Frontal cortex (tissue), 4 donors: ENCODE data around the gene COL6A3. TPM values are rescaled to one million over a fixed set of nuclear protein-coding genes. Genes with fewer than 3 reads are reported as not detected.
A peak's percentile ranks its signal among the peaks of the same experiment; 100 is the strongest.
"Not testable (repeated sequence)": the region's sequence is repeated elsewhere in the genome, so short reads cannot be mapped to it uniquely, and the experiment has no call there.

Experiments used
- DNase-seq, 2 donors: peaks; one replicate each; pipeline ENCODE4 v3.0.0; 2012; ENCODE audit warnings: low spot score in 2 of 2
- FAIRE-seq: peaks from 2 replicates; lab custom pipeline; 2012; peaks lifted over from hg19 to GRCh38; lab: Jason Lieb, UNC
- total RNA-seq: library from RNA; depleted of rRNA; stranded (reverse); fragments of >200 nt; gene quantifications from one replicate; pipeline ENCODE4 v1.2.3, GENCODE V29; 2014
- donor health status: control.
- donor health status: control.
- donor health status: control.

The COL6A3 gene
- total RNA-seq, 1 donor from 2014 or later, result 12.2 TPM

DNA sequence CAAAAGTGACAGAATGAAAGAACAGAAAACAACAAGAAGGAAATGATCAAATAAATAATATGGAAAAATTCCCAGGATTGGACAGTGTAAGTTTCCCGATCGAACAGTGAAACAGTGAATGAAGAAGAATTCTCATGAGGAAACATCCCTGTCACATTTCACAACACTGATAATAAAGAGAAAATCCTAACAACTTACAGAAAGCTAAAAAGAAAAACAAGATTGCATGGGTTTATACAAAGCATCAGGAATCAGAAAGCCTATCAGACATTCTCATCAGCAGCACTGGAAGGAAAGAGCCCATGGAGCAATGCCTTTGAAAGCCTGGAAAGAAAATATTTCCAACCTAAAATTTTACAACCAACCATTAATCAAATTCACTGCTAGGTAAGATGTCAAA is 9.9 kb upstream of the COL6A3 start:
- FAIRE-seq (no peak), DNase-seq (no peak)

DNA sequence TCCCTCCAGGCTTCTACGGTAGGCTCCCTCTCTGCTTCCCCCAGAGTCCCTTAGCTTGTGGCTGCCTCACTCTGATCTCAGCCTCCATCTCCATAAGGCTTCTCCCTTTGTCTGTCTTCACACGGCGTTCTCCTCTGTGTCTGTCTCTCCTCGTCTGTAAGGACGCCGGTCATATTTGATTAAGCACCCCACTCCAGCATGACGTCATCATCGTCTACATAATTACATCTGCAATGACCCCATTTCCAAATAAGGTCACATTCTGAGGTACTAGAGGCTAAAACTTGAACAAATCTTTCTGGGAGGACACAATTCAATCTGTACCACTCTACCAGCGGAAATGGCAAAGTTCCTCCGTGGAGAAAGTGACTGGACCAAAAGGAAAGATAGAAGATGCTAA is 8.3 kb upstream of the COL6A3 start:
- FAIRE-seq, result no peak

DNA sequence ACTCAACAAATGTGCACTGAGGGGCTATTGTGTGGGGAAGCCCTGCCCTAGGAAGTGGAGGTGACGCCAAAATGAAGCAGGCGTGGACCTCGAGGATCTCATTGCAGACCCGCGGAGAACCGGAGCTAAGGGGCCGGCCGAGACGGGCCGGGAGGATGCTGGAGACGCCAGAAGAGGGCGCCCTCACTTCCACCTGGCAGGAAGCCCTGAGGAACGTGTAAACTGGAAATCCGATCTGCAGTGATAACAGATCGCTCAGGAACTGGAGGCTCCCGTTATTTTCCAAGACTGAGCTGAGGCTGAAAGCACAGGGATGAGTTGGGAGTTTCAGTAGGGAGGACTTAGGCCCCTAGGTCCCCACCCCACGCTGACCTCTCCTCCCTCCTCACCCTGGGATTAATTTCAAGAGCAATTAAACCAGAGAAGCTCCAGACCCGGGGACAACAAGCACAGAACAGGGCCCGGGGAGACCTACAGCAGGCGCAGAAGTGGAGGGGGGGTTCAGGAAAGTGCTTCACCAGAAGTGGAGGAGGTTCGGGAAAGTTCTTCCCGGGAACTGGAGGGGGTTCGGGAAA is 7.7 kb upstream of the COL6A3 start:
- FAIRE-seq, result no peak
- peak in 1 of 2 donors; percentile 40 for DNase-seq

More for the DNA sequence above, 8.3 kb upstream of the COL6A3 start:
- no peak for DNase-seq

DNA sequence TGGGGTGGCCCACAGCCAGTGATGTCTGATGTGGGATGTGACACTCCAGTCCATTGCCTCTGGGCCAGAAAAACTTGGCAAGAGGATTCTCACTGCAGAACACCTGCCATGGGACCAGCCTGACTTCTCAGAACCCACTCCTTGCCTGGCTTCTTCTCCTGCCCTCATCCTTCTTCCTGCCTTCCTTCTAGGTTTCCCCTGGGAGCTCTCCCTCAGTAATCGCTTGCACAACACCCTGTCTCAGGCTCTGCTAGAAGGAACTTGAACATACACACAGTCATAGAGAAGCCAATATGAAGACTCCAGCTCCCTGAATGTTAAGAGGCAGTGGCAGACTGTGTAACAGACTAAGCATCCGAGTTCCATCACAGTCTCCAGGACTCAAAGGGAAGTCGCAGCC is 4.3 kb upstream of the COL6A3 start:
- FAIRE-seq (no peak), DNase-seq (no peak)

DNA sequence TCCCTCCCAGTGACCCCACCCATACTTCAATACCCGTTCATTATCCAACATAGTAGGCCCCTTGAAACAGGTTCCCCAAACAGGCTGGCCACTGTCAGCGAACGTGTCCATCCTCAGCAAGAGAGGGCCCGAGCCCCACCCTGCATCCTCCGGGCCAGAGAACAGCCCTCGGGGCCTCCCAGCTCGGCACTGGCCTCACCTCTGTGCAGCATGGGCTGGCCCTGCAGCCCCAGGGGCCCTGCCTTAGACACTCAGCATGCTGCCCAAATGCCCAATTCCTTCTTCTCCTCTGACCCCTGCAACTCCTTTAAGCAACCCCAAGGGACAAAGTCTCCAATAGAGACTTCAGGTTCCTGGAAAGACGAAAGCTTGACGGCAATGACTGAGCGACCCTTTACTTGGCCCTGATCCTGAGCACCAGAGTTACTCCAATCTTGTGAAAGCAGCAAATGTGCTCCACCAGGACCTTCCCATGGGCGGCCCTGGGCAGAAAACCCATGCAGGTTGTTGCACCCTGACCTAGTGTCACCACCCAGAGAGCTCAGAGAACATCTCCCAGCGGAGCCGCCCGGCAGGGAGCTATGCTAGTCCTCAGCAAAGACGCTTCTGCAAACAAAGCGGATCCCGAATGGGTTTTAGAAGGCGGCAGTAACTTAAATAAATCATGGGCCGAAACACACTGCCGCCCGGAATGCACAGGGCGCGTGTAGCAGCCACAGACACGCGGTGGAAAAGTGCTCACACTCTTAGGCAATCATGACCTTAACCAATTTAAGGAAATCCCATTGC is 782 bp downstream of the COL6A3 start:
- no peak for FAIRE-seq
- DNase-seq, result no peak

DNA sequence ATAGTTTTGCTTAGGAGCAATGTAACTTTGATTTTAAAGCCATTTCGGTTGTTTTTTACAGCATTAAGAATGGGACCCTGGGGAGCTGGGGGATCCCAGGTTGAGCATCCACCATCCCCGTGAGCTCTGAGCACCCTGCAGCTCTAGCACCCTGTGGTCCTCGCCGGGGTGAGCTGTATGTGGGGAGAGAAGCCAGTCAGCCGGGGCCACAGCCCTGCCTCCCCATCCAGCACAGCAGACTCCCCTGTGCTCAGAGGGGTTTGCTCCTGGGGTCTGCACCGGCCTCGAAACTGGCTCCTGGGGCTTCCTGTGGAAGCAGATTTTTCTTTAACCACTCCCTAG is 1.3 kb downstream of the COL6A3 start:
- no peak for FAIRE-seq
- DNase-seq, result no peak

DNA sequence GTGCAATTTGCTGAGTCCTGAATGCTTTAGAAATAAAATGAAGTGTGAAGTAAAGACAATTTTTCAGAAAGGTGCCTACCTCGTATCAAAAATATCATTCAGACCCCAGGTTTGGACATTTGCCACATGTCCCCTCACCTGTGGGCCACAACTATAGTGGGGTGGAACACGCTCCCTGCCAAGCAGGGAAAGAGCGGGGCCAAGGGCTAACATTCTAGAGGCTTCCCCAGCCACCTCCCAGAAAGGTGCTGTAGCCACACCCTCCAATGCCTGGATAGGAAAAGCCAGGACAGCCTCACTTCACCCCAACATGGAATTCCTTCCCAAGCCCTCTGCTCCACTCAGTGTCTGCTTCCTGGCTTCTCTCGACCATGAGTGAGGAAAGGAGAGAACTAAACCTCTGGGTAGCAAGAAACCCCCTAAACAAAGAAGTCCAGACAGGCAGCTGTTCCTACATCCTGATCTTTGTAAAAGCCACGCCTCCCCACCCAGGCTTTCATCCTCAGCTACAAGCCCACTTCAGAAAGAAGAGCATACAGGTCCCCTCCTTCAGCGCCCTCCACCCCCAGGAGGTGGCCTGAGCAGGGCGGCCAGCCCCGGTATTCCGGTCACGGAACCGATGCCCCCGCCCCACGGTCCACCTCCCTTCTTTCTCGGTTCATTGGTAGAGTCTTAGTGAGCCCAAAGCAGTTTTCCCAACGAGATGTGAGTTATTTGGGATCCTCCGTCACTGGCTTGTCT is 2.1 kb downstream of the COL6A3 start:
- DNase-seq, result no peak
- no peak for FAIRE-seq

DNA sequence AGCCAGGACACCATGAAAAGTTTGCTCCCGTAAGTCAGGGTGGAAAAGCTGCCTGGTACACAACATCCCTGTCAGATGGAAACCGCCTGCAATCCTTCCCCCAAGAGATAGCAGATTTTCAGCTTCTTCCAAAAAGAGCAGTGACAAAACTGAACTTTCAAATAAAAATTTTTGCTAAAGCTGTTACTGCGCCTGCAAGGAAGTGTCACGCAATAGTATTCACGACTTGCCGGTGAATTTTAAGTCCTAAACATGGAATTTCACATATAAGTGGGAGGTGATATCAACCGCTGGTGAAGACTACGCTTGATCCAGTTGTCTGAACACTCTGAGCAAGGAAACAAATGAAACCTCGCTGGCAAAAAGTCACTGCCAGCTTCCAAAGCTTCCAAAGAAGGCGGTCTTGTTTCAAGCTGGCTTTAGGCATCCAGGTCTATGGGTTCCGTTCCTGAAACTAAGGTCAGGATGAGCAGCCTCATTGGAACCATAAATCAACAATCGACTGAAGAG is 2.8 kb downstream of the COL6A3 start:
- FAIRE-seq (no peak), DNase-seq (no peak)

DNA sequence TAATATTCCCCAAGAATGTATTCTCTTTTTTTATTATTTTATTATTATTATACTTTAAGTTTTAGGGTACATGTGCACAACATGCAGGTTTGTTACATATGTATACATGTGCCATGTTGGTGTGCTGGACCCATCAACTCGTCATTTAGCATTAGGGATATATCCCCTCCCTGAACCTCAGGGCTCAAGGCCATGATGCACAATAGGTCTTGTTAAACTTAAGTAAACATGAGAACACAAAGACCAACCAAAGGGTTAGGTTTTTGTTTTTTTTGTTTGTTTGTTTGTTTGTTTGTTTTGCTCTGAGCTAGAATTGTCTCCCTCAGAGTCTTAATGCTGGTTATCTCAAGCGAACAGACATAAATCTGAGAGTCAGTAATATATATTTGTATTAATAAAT is 4.7 kb downstream of the COL6A3 start:
- not testable (repeated sequence) for FAIRE-seq, DNase-seq

DNA sequence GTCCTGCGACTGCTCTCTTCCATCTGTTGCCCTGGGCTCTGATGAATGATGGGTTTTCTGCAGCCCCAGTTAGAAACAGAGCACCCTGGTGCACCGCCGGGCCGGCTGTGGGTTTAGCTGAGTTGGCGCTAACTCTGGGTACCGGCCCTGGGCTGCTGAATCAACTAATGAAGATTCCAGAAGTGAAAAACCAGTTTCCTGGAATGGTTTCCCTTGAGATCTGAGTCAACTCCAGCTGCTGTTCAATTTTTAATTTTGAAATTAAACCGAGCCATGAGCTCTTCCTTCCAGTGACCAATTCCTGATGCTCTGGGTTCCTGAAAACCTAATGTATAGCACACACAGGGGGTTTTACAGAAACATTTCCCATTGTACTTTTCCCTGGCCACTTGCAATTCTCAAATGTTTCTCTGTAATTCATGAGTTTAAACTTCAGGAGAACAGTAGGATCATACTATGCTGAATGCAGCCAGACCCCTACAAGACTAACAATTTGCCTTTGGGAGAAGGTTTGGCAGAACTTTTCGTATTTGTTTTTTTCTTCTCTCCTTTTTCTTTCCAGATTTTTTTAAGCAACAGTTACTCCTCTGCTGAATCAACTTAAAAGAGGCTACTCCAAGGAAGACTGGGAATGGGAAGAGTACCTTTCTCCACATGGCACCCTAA is 5.5 kb downstream of the COL6A3 start:
- FAIRE-seq, result no peak

DNA sequence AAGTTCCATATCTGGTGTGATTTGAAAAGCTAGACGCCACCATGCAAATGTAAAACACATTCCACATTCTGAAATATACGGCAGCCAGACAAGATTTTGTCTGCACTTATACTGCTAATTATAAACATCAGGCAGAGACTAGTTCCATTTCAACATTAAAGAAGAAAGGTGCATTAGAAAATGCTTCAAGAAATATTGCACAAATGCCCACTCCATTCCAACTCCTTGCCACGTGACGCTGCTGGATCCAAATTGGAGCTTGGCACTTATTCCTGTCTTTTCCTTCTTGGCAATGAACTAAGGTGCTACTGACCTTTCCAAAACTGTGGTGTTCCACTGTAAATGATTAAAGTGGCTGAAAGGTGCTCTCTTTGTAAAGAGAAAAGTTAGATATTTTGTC is 6.3 kb downstream of the COL6A3 start:
- DNase-seq (no peak), FAIRE-seq (no peak)

More for the DNA sequence above, 5.5 kb downstream of the COL6A3 start:
- no peak for DNase-seq

DNA sequence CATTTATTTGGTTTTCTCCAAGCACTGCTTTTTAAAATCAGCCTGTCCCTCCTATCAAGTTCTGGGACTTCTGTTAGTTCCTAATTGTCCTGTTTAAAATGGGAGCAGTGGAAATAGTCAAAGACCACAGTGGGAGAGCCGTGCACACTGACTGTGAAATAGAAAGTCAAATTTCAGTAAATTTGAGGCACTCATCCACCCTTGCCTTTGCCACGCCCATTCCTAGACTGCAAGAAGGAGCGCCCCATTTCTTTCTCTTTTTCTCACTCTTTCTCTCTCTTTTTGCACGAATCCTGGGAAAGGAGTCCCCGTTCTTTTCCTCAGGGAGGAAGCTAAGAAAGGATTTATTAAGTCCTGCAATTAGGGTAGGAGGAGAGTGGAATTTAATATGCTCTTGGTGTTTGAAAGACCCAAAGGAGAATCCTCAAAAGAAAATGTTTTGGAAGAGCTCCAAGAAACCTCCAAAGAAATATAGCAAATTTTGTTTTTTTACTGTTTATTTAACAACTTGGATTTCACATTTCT is 7.5 kb downstream of the COL6A3 start:
- DNase-seq (no peak), FAIRE-seq (no peak)

DNA sequence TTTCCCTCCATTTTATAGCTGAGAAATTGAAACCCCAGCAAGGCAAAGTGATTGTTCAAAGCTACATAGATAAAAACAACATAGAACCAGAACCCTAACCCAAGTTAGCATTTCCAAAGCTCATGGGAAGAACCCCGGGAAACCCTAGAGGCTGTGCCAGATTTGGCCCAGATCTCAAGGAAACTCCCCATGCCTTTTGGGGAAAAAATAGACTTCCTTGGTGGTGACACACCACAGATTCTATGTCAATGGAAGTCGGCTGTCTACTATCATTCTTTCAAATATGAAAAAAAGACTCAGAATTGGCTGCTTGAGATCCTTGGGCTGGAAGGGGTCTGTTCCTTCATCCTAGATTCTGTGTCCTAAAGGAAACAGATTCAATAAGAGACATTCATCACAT is 8.4 kb downstream of the COL6A3 start:
- no peak for FAIRE-seq
- no peak for DNase-seq

DNA sequence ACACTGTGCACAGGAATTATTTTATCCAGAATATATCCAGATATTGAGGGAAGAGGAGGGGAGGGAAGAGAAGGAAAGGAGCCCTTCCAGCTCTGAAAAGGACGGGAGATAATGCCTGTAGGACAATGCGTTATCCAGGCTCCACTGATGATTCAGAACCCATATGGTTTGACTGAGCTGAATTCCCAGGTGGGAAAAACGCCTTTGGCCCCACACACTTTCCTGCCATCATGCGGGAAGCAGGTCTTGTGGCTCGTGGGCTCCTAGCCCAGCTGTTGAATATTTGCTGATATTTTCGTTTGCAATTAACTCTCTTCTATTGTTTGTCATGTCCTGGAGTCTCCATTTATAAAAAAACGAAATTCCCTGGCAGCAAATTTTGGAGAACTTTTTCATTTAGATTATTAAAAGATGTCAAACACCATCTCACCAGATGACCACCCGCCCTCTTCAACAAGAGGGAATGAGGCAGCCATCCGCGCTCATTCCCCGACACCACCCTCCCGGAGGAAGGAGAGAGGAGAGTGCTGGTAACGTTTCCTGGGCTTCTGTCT is 8.9 kb downstream of the COL6A3 start:
- DNase-seq, result no peak
- no peak for FAIRE-seq

DNA sequence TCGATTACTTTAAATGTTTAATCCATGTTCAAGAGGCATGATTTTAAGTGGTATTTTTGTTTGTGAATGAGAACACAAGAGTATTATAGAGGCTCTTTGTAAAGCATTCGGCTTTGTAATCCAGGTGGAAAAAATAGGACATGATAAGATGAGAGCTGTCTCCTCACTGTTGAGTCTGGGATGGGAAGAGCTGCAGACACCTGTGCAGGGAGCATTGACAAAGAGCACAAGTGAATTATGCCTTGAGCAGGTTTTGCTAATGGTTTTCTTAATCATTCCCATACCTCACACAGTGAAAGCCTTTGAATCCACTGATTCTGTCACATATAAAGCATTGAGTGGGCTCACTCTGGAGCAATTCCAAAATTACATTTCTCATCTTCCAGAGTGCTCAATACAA is 9.6 kb downstream of the COL6A3 start:
- DNase-seq (no peak), FAIRE-seq (no peak)

DNA sequence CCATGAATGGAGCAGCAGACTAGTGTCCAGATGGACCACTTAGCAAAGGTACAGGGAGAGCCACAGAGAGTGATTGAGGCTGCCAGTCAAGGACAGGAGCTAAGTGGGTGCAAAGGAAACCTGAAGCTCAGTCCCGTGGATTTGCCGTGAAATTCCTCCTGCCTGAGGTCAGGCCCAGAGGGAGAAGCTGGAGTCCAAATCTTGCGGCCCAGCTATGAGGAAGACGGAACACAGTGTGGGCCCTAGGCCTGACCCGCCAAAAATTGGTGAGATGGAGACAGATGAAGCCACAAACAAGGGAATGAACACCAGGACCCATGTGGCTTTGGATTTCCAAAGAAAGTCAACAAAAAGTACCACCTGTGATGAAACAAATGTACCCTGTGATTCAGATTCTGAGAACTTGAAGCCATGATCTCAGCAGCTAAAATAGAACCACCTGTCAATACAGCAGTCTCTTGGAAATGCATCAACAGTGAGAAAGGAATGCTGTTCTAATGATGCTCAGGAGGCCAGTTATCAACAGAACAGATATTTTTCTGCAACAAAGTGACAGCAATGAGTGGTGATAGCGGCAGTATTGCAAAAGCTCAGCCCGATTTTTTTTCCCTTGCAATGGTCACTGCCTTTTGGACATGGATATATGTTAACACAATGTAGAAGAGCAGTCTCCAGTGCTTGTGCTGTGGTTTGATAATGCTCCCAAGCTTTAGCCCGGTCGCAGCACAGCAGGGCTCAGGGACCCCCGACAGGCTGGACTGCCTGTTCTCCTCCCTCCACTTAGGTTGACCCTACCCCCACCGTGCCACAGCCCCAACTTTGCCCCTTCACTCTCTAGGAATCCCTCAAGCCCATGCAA is 10.7 kb downstream of the COL6A3 start:
- DNase-seq (no peak), FAIRE-seq (no peak)

DNA sequence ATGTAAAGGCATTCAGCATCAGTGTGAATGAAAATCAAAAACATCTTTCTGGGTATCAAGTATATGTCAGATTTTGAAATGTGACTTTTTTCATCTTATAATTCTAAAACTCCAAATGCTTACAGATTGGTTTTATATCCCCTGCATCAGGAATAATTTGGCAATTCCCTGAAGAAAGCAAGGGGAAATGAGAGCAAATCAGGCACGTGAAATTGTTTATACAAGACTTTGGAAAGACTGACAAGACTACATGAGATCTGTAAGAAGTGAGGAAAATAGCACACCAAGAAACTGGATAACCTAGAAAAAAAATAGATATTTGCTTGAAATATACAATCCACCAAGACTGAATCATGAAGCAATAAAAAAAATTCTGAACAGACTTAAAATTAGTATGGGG is 13.8 kb downstream of the COL6A3 start:
- DNase-seq, result no peak

DNA sequence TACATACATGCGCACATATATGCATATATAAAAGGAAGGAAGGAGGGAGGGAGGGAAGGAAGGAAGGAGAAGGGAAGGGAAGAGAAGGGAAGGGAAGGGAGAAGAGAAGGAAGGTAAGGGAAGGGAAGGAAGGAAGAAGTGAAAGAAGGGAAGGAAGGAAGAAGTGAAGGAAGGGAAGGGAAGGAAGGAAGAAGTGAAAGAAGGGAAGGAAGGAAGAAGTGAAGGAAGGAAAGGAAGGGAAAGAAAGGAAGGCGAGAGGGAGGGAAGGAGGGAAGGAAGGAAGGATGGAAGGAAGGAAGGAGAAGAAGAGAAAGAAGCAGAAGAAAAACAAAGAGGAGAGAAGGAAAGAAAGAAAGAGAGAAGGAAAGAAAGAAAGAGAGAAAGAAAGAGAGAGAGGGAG is 16.9 kb downstream of the COL6A3 start:
- FAIRE-seq, result no peak

More for the DNA sequence above, 13.8 kb downstream of the COL6A3 start:
- FAIRE-seq, result no peak

DNA sequence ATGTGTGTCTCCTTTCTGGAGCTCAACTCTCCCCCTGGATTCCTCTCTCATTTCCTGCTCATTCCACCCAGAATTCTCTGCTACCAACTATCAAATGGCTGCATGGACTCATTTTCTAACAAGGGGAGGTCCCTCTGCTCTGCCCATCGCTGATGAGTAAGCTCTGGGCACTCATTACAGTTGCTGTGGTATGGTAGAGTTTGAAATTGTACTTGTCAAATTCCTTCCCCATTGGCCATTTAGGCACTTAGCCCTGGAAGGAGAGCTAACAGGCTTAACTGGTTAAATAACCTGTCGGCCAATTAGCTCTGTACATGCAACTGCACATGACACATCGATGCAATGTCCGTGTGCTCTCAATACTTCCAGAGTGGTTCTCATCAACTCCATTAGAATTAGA is 20.4 kb downstream of the COL6A3 start:
- FAIRE-seq (no peak), DNase-seq (no peak)

More for the DNA sequence above, 16.9 kb downstream of the COL6A3 start:
- DNase-seq, result no peak
